ENCODE data around the gene GATD1. TPM values are rescaled to one million over a fixed set of nuclear protein-coding genes. Genes with fewer than 3 reads are reported as not detected.

GATD1 gene
- total and polyA plus RNA-seq, 8 donors = 9.9 to 68.1 (median 22.9) TPM

- DNase-seq = peak in 1 of 2 donors; percentile 86
- H3K27ac ChIP-seq = no peak overlapping the region
- H3K4me1 ChIP-seq = peaks cover 48 to 81% (median 60%) of the 10 kb centered on the region in 4 donors
- peaks cover 0 to 89% (median 51%) of the 10 kb centered on the region in 3 donors for H3K27me3 ChIP-seq
- no peak overlapping the region for H3K4me3 ChIP-seq
- H3K36me3 ChIP-seq = peaks cover 3 to 34% (median 25%) of the 10 kb centered on the region in 4 donors
- TF ChIP-seq EP300 (IDR thresholded peaks at IDR 0.05) (no peak), POLR2AphosphoS5 (IDR thresholded peaks at IDR 0.05) (peak in 1 of 3 donors; percentile 31), CTCF (IDR thresholded peaks at IDR 0.05) (peak in 5 of 7 experiments; percentile 38 to 69 (median 57)), POLR2A (IDR thresholded peaks at IDR 0.05) (no peak)
- intact Hi-C loops (cut with DNase I; ENCODE audit: low total_unique reads) = loop anchor here (10.0 kb wide), 1 partner anchor 59 kb away; no protein-coding TSS in a partner anchor
- WGBS, 5 donors = 50 to 62% (median 55%) methylated on average over 5 to 8 of the region's 8 CpGs
- no peaks in the 10 kb centered on the region for H3K9me3 ChIP-seq
Measured at GRCh38 chr11:723120-723883, 54.0 kb downstream of the GATD1 start.

GRCh38 chr11:722346-722811 is 54.9 kb downstream of the GATD1 start:
- WGBS, 5 donors = 47 to 83% (median 75%) methylated on average over 3 to 20 of the region's 20 CpGs
- TF ChIP-seq CTCF (IDR thresholded peaks at IDR 0.05) (no peak), POLR2AphosphoS5 (IDR thresholded peaks at IDR 0.05) (no peak), EP300 (IDR thresholded peaks at IDR 0.05) (no peak), POLR2A (IDR thresholded peaks at IDR 0.05) (no peak)
- Histone ChIP-seq H3K36me3 (peaks cover 3 to 34% (median 25%) of the 10 kb centered on the region in 4 donors), H3K4me3 (peak overlapping the region in 1 of 4 donors; percentile 27), H3K27ac (no peak overlapping the region), H3K27me3 (peaks cover 0 to 82% (median 51%) of the 10 kb centered on the region in 3 donors), H3K4me1 (peaks cover 38 to 72% (median 51%) of the 10 kb centered on the region in 4 donors), H3K9me3 (no peaks in the 10 kb centered on the region)
- DNase-seq = peak in 1 of 2 donors; percentile 9
- intact Hi-C loops (cut with DNase I; ENCODE audit: low total_unique reads) = loop anchor here (10.0 kb wide), 1 partner anchor 58 kb away; no protein-coding TSS in a partner anchor

GRCh38 chr11:721741-722345 is 55.4 kb downstream of the GATD1 start:
- peak overlapping the region in 1 of 4 donors; percentile 27 for H3K4me3 ChIP-seq
- 30 to 61% (median 56%) methylated on average over 11 to 33 of the region's 33 CpGs for WGBS, 5 donors

More at GRCh38 chr11:721741-722345, 55.4 kb downstream of the GATD1 start:
- DNase-seq = peak in 1 of 2 donors; percentile 53
- intact Hi-C loops (cut with DNase I; ENCODE audit: low total_unique reads) = loop anchor here (10.0 kb wide), 1 partner anchor 57 kb away; no protein-coding TSS in a partner anchor
- H3K36me3 ChIP-seq = peaks cover 3 to 34% (median 25%) of the 10 kb centered on the region in 4 donors
- no peak overlapping the region for H3K27ac ChIP-seq
- no peak for TF ChIP-seq EP300 (IDR thresholded peaks at IDR 0.05)
- no peak for TF ChIP-seq CTCF (IDR thresholded peaks at IDR 0.05)
- no peaks in the 10 kb centered on the region for H3K9me3 ChIP-seq
- peaks cover 35 to 66% (median 46%) of the 10 kb centered on the region in 4 donors for H3K4me1 ChIP-seq
- peaks cover 0 to 78% (median 51%) of the 10 kb centered on the region in 3 donors for H3K27me3 ChIP-seq

All from stomach (tissue), 9 donors.